GM19328 (cell line): Measurements from ENCODE around the gene F11R.
"Not testable (repeated sequence)": the region's sequence is repeated elsewhere in the genome, so short reads cannot be mapped to it uniquely, and the experiment has no call there.

ENCODE experiments used
- ATAC-seq: cut with Tn5 transposase; IDR thresholded peaks from one replicate; pipeline ENCODE4 v1.9.1; 2021; ENCODE audit warnings: mild to moderate bottlenecking, moderate library complexity; ENCODE audit not compliant: unreplicated experiment

F11R gene

DNA sequence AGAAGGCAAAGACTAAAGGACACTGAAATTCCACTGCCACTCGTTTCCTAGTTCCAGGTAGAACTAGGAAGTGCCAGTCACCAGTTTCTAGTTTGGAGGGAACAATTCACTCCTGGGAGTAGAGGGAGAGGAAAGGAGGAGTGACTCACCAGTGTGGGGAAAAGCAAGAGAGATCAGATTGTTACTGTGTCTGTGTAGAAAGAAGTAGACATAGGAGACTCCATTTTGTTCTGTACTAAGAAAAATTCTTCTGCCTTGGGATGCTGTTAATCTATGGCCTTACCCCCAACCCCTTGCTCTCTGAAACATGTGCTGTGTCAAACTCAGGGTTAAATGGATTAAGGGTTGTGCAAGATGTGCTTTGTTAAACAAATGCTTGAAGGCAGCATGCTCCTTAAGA lies 4.3 kb downstream of the F11R start:
- ATAC-seq = not testable (repeated sequence)

GRCh38 chr1:161013488-161014230 lies 7.3 kb downstream of the F11R start:
- peak; percentile 73 for ATAC-seq

GRCh38 chr1:161013131-161013487 lies 7.8 kb downstream of the F11R start:
- no peak for ATAC-seq

DNA sequence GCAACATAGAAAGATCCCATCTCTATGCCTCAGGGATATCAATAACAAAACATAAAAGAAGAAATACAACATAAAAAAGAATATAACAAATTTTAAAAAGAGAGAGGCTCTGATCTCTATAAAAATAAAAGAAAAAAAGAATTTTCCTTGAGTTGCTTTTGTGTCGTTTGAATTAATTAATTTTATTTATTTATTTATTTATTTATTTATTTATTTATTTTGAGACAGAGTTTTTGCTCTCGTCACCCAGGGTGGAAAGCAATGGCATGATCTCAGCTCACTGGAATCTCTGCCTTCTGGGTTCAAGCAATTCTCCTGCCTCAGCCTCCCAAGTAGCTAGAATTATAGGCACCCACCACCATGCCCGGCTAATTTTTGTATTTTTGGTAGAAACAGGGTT lies 8.5 kb downstream of the F11R start:
- ATAC-seq = no peak

DNA sequence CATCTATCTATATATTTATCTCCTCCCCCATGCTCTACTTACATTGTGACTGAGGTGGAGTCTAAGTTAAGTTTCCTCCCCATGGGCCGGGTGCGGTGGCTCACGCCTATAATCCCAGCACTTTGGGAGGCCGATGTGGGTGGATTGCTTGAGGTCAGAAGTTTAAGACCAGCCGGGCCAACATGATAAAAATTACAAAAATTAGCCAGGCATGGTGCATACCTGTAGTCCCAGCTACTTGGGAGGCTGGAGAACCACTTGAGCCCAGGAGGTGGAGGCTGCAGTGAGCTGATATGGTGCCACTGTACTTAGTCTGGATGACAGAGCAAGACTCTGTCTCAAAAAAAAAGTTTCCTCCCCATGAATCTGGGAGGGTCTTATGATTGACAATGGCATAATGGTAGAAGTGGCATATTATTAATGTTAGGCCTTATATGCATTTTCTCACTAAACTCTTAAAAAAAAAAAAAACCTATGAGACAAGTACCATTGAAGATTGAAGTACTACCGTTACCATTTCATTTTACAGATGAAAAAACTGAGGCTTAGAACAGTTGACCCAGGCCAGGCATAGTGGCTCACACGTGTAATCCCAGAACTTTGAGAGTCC lies 11.2 kb downstream of the F11R start:
- no peak for ATAC-seq

- no peak for ATAC-seq
Observed at GRCh38 chr1:161008869-161009510, 12.0 kb downstream of the F11R start.

DNA sequence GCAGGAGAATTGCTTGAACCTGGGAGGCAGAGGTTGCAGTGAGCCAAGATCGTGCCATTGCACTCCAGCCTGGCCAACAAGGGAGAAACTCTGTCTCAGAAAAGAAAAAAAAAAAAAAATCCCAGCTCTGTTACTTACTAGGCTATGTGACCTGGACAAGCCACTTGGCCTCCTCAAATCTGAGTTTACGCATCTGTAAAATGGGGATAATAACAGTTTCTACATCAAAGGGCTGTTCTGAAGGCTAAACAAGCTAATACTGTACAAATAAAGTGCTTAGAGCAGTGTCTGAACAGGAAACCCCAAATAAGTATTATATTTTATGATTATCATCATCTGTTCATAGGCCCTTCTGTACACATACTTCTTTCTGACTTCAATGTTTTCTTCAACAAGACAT lies 13.6 kb downstream of the F11R start:
- no peak for ATAC-seq

GRCh38 chr1:161006563-161006962 lies 14.4 kb downstream of the F11R start:
- no peak for ATAC-seq

GRCh38 chr1:161001525-161001924 lies 19.4 kb downstream of the F11R start:
- ATAC-seq = no peak

- no peak for ATAC-seq
Observed at GRCh38 chr1:161000736-161001480, 20.0 kb downstream of the F11R start.

DNA sequence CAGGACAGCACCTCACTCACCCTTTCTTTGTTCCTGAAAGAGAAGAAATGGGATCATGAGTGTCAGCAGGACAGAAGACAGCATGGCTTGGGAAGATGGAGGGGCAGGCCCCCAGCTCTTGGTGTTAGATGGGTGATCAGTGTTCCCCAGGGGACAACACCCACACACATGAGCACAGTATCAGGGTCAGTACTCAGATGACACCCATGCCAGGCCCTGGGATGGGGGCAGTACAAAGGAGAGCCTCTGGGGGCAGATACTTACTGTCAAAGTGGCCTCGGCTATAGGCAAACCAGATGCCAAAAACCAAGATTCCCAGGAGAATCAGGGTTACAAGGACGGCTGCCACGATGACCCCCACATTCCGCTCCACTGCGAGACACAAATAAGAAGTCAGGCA lies 21.6 kb downstream of the F11R start:
- ATAC-seq = no peak

DNA sequence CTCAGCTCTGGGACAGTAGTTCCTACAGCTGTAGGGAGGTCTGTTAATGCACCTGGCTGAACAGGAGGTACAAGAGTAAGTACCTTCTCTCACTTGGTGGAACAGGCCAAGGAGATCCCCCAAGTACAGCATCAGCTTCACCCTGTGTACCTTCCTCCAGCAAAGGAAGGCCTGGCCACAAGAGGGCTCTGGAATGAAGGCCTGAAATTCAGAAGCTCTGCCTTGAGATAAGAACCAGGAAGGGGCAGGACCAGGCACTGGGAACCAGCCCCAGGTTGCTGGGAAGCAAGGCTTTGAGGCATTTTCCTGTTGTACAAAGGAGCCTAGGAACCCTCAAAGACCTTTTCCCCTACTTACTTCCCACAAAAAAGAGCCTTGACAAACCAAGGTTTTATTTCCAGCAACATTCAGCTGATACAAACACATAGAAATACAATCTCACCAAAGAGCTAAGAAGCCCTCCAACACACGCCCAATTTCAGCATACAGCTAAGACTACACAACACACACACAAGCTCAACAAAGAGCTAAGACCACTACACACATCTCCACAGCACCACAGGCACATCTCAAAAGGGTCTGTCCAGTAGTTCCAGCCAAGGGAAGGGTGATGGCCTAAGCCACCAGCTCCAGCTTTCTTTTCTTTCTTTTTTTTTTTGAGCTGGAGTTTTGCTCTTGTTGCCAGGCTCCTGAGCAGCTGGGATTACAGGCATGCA lies 23.5 kb downstream of the F11R start:
- ATAC-seq = no peak

- ATAC-seq = no peak
Observed at GRCh38 chr1:160996178-160996577, 24.8 kb downstream of the F11R start.

DNA sequence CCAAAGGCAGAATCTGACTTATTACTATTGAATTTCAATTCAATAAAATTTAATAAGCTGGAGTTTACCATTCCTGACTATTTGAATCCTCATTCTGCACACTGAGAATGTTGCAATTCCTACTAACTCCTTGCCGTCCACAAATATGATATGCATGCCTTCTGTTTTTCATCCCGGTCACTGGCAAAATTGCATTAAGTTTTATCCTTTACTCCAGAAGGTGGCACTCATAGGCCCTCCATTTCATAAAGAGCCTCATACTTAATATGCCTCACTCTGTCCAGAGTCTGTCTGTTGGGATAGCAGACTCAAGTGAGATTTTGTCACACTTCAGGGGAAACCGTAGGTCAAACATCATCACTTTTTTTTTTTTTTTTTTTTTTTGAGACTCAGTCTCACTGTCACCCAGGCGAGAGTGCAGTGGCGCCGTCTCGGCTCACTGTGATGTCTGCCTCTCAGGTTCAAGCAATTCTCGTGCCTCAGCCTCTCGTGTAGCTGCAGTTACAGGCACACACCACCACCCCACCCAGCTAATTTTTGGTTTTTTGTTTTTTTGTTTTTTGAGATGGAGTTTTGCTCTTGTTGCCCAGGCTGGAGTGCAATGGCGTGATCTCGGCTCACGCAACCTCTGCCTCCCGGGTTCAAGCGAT lies 27.3 kb downstream of the F11R start:
- no peak for ATAC-seq

DNA sequence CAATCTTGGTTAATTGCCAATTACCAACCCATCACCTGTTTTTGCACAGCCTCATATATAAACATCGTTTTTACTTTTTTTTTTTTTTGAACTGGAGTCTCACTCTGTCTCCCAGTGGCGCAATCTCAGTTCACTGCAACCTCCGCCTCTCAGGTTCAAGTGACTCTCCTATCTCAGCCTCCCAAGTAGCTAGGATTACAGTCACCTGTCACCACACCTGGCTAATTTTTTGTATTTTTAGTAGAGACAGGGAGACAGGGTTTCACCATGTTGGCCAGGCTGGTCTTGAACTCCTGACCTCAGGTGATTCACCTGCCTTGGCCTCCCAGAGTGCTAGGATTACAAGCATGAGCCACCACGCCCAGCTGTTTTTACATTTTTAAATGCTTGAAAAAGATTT lies 28.9 kb downstream of the F11R start:
- not testable (repeated sequence) for ATAC-seq

DNA sequence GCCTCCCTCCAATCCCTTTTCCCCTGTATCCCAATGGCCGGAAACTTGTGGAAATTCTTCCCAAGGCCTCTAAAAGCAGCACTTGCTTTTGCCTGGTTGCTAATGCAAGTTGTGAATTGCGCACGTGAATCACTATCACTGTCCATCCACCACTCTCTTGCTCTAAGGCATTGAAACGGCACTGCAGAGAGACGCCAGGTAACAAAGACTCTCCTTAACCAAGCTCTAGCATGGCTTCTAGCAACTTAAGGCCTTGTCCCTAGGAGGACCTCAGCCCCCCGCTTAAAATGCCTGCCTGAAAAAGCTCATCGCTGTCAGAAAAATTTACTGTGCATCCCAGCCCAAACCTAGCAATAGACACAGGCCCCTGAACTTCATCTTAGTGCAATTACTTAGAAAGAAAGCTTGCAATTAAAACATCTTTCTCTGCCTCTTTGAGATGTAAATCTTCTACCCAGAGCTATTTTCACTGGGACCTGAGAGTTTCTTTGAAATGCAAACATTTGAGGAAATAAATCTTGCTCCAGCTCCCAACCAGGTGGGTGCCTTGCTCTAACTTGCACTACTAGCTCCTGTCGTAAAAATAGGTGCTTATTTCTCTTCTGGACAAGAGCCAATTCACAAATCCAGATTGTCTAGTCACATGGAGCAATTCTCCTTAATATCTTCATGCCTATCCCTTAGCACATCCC lies 33.4 kb downstream of the F11R start:
- no peak for ATAC-seq

DNA sequence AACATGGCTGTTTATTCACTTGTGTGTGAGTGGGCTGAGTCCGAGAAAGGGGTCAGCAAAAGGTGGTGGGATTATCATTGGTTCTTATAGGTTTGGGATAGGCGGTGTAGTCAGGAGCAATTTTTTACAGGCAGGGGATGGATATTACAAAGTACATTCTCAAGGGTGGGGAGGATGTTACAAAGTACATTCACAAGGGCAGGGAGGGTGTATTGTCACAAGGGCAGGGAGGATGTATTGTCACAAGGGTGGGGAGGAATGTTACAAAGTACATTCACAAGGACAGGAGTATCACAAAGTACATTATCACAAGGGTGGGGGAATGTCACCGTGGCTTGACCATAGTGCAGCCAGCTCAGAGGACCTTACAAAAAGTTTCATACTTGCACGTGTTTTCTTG lies 35.2 kb downstream of the F11R start:
- no peak for ATAC-seq

- ATAC-seq = no peak
Observed at GRCh38 chr1:160981584-160982411, 39.2 kb downstream of the F11R start.

DNA sequence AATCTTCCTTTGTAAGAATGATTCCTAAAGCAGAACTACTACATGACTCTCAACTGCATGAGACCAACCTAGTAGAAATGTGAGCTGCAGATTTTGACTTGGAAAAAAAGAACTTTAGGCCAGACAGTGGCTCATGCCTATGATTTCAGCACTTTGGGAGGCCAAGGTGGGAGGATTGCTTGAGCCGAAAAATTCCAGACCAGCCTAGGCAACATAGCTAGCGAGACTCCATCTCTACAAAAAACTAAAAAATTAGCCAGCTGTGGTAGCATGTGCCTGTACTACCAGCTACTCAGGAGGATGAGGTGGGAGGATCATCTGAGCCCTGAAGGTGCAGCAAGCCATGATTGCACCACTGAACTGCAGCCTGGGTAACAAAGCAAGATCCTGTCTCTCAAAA lies 41.7 kb downstream of the F11R start:
- no peak for ATAC-seq
